ENCODE measurements around the gene SLC6A9.

DNA sequence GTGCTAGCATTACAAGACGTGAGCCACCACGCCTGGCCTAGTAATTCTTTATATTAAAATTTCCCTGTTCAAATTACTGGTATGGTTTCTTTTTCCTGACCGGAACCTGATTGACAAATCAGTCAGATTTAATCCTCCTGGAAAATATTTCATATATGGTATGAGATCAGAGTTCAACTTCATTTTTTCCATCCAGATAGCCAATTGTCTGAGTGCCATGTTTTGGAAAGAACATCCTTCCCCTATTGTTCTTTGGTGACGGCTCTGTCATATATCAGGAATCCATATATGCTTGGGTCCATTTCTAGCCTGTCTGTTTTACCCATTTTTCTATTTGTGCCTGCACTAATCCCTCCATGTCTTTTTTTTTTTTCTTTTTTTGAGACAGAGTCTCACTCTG, 48.3 kb upstream of the SLC6A9 start:
- TF ChIP-seq POU5F1 (IDR thresholded peaks at IDR 0.05; ENCODE audit: low read depth, low read length) (no peak), EP300 (IDR thresholded peaks at IDR 0.05; ENCODE audit: borderline replicate concordance in 1 of 2, low read depth in 2 of 2, low read length in 2 of 2) (no peak)

All from H1 (cell line).